Upper lobe of left lung (tissue), 6 donors: ENCODE measurements around the gene SPATS1. TPM values are rescaled to one million over a fixed set of nuclear protein-coding genes. Genes with fewer than 3 reads are reported as not detected.

Experiments used
- ATAC-seq, 2 donors: fragments of 200-7000 bp; cut with Tn5 transposase; one replicate each; pipeline ENCODE4 v1.9.1; 2022; ENCODE audit warnings: mild to moderate bottlenecking in 2 of 2, moderate library complexity in 2 of 2; ENCODE audit not compliant: low FRiP score in 2 of 2
- DNase-seq, 2 donors: peaks; one replicate each; pipeline ENCODE4 v3.0.0-alpha.2; 2019 to 2020
- H3K27ac ChIP-seq, 4 donors: fragments of 200-600 bp; sonication (generic); one replicate each; pipeline ENCODE4 v1.5.1; 2016 to 2019
- H3K27me3 ChIP-seq, 4 donors: fragments of 200-600 bp; sonication (generic); one replicate each; pipeline ENCODE4 v1.5.1; 2017 to 2019
- H3K36me3 ChIP-seq, 4 donors: fragments of 200-600 bp; sonication (generic); one replicate each; pipeline ENCODE4 v1.5.1; 2016 to 2019
- H3K4me1 ChIP-seq, 4 donors: fragments of 200-600 bp; sonication (generic); one replicate each; pipeline ENCODE4 v1.5.1; 2018 to 2019
- H3K4me3 ChIP-seq, 4 donors: fragments of 200-600 bp; sonication (generic); one replicate each; pipeline ENCODE4 v1.5.1; 2017 to 2019; ENCODE audit warnings: mild to moderate bottlenecking in 2 of 4, moderate library complexity in 1 of 4
- H3K9me3 ChIP-seq, 4 donors: fragments of 200-600 bp; sonication (generic); one replicate each; pipeline ENCODE4 v1.5.1; 2018 to 2019
- CTCF ChIP-seq, 6 experiments: fragments of 450-650 bp in 4 of 6; fragments of 200-600 bp in 2 of 6; sonication (generic) in 2 of 6; IDR thresholded peaks; one replicate each; pipeline ENCODE4 v1.5.1; 2016 to 2019; ENCODE audit warnings: antibody characterized with exemption in 6 of 6
- EP300 ChIP-seq, 4 donors: sonication (generic); formaldehyde crosslinking; IDR thresholded peaks; one replicate each; pipeline ENCODE4 v1.5.1; 2017; ENCODE audit warnings: antibody characterized with exemption in 4 of 4, control low read depth in 2 of 4
- POLR2A ChIP-seq, 4 donors: fragments of 450-650 bp; IDR thresholded peaks; one replicate each; pipeline ENCODE4 v1.5.1; 2016 to 2017; ENCODE audit warnings: antibody characterized with exemption in 4 of 4, mild to moderate bottlenecking in 2 of 4
- POLR2AphosphoS5 ChIP-seq, 2 donors: sonication (generic); formaldehyde crosslinking; IDR thresholded peaks; one replicate each; pipeline ENCODE4 v1.5.1; 2017; ENCODE audit warnings: antibody characterized with exemption in 2 of 2
- WGBS, 2 donors: methylation state at CpG; one replicate each; pipeline ENCODE4 v1.1.5; 2017 to 2018; 5-methylcytosine and 5-hydroxymethylcytosine counted together
- total RNA-seq, 6 donors: library from RNA; depleted of rRNA in 4 of 6; stranded (reverse); fragments of >200 nt in 4 of 6; gene quantifications; one replicate each; pipeline versions ENCODE4 v1.1.0 to v1.2.1, GENCODE V29; 2016 to 2021
- donor health status: DM: no; HTN: no; CAD: no; lungs with moderate emphysema.
- donor health status: DM: no; HTN: yes; CAD: no; lungs with severe emphysema.

The SPATS1 gene
- total RNA-seq, 6 donors from 2014 or later: 0.91 to 2.2 (median 1.6) TPM; not detected in 3

- Histone ChIP-seq H3K4me3 (no peak overlapping the region), H3K27me3 (no peaks in the 10 kb centered on the region), H3K36me3 (no peaks in the 10 kb centered on the region), H3K27ac (no peak overlapping the region), H3K4me1 (no peaks in the 10 kb centered on the region), H3K9me3 (no peaks in the 10 kb centered on the region)
- no peak for ATAC-seq
- TF ChIP-seq EP300 (IDR thresholded peaks at IDR 0.05): no peak
- no peak for TF ChIP-seq CTCF (IDR thresholded peaks at IDR 0.05)
- no peak for TF ChIP-seq POLR2A (IDR thresholded peaks at IDR 0.05)
- no peak for TF ChIP-seq POLR2AphosphoS5 (IDR thresholded peaks at IDR 0.05)
- 73 to 76% methylated on average over 5 of the region's 5 CpGs for WGBS, 2 donors
- no peak for DNase-seq
Measured at GRCh38 chr6:44333942-44334341, 8.5 kb upstream of the SPATS1 start.

- TF ChIP-seq POLR2AphosphoS5 (IDR thresholded peaks at IDR 0.05) (no peak), POLR2A (IDR thresholded peaks at IDR 0.05) (no peak), EP300 (IDR thresholded peaks at IDR 0.05) (no peak), CTCF (IDR thresholded peaks at IDR 0.05) (no peak)
- ATAC-seq (no peak), DNase-seq (no peak)
- H3K36me3 ChIP-seq: no peaks in the 10 kb centered on the region
- no peaks in the 10 kb centered on the region for H3K4me1 ChIP-seq
- no peaks in the 10 kb centered on the region for H3K9me3 ChIP-seq
- H3K4me3 ChIP-seq: no peak overlapping the region
- no peak overlapping the region for H3K27ac ChIP-seq
- 53 to 55% methylated on average over 1 of the region's 1 CpG for WGBS, 2 donors
- H3K27me3 ChIP-seq: no peaks in the 10 kb centered on the region
Measured at GRCh38 chr6:44335631-44336030, 6.8 kb upstream of the SPATS1 start.

- H3K27me3 ChIP-seq: peaks cover 0 to 11% (median 0%) of the 10 kb centered on the region in 4 donors
- H3K4me3 ChIP-seq: no peak overlapping the region
- TF ChIP-seq POLR2AphosphoS5 (IDR thresholded peaks at IDR 0.05) (no peak), CTCF (IDR thresholded peaks at IDR 0.05) (peak; percentile 41 to 78 (median 63))
- no peak overlapping the region for H3K27ac ChIP-seq
- H3K4me1 ChIP-seq: peaks cover 0 to 7% (median 3%) of the 10 kb centered on the region in 4 donors
- H3K9me3 ChIP-seq: no peaks in the 10 kb centered on the region
- ATAC-seq: peak; percentile 81 to 89
- no peaks in the 10 kb centered on the region for H3K36me3 ChIP-seq
- DNase-seq: peak in 1 of 2 donors; percentile 58
- WGBS, 2 donors: 3 to 6% methylated on average over 11 of the region's 11 CpGs
Measured at GRCh38 chr6:44338228-44339122, 4.0 kb upstream of the SPATS1 start.

- TF ChIP-seq EP300 (IDR thresholded peaks at IDR 0.05) (no peak), POLR2A (IDR thresholded peaks at IDR 0.05) (no peak), POLR2AphosphoS5 (IDR thresholded peaks at IDR 0.05) (no peak), CTCF (IDR thresholded peaks at IDR 0.05) (no peak)
- Histone ChIP-seq H3K4me3 (no peak overlapping the region), H3K9me3 (no peaks in the 10 kb centered on the region), H3K36me3 (no peaks in the 10 kb centered on the region), H3K27ac (no peak overlapping the region), H3K27me3 (peaks cover 0 to 11% (median 0%) of the 10 kb centered on the region in 4 donors), H3K4me1 (peaks cover 0 to 7% (median 3%) of the 10 kb centered on the region in 4 donors)
- WGBS, 2 donors: 84 to 88% methylated on average over 4 to 5 of the region's 5 CpGs
- DNase-seq: no peak
- no peak for ATAC-seq
Measured at GRCh38 chr6:44339301-44339700, 3.1 kb upstream of the SPATS1 start.
